HG02588 (cell line): ENCODE results near the gene IFIH1.

Experiments
- ATAC-seq: cut with Tn5 transposase; IDR thresholded peaks from one replicate; pipeline ENCODE4 v1.9.1; 2021; ENCODE audit warnings: mild to moderate bottlenecking, moderate library complexity; ENCODE audit not compliant: unreplicated experiment

IFIH1 gene

GRCh38 chr2:162312853-162313252, 5.6 kb downstream of the IFIH1 start:
- ATAC-seq, result no peak

- peak; percentile 59 for ATAC-seq
Observed at GRCh38 chr2:162308747-162309503, 9.6 kb downstream of the IFIH1 start.

- no peak for ATAC-seq
Observed at GRCh38 chr2:162305901-162306300, 12.6 kb downstream of the IFIH1 start.

GRCh38 chr2:162301877-162302276, 16.6 kb downstream of the IFIH1 start:
- ATAC-seq, result no peak

- ATAC-seq, result peak; percentile 42
Observed at GRCh38 chr2:162301151-162301804, 17.2 kb downstream of the IFIH1 start.

GRCh38 chr2:162300266-162300665, 18.2 kb downstream of the IFIH1 start:
- ATAC-seq, result no peak

GRCh38 chr2:162298669-162299335, 19.7 kb downstream of the IFIH1 start:
- ATAC-seq, result no peak

GRCh38 chr2:162297925-162298552, 20.4 kb downstream of the IFIH1 start:
- peak; percentile 64 for ATAC-seq

- ATAC-seq, result no peak
Observed at GRCh38 chr2:162295009-162295408, 23.5 kb downstream of the IFIH1 start.

- ATAC-seq, result no peak
Observed at GRCh38 chr2:162293122-162293786, 25.2 kb downstream of the IFIH1 start.

- no peak for ATAC-seq
Observed at GRCh38 chr2:162291748-162292147, 26.7 kb downstream of the IFIH1 start.

- ATAC-seq, result no peak
Observed at GRCh38 chr2:162282765-162283425, 35.6 kb downstream of the IFIH1 start.

GRCh38 chr2:162280654-162281053, 37.8 kb downstream of the IFIH1 start:
- no peak for ATAC-seq

GRCh38 chr2:162277381-162277780, 41.1 kb downstream of the IFIH1 start:
- no peak for ATAC-seq

- no peak for ATAC-seq
Observed at GRCh38 chr2:162267996-162268395, 50.5 kb downstream of the IFIH1 start.

- no peak for ATAC-seq
Observed at GRCh38 chr2:162267496-162267895, 51.0 kb downstream of the IFIH1 start.

GRCh38 chr2:162266460-162266760, 52.1 kb downstream of the IFIH1 start:
- no peak for ATAC-seq

GRCh38 chr2:162265666-162266459, 52.6 kb downstream of the IFIH1 start:
- no peak for ATAC-seq

- ATAC-seq, result no peak
Observed at GRCh38 chr2:162261032-162261945, 57.2 kb downstream of the IFIH1 start.
